GM12878 (cell line): ENCODE measurements around the gene MMD2.

ENCODE experiments used
- BHLHE40 ChIP-seq, 2 experiments: fragments of 450-650 bp in 1 of 2; IDR thresholded peaks; 2 replicates each; pipeline ENCODE4 v1.6.1; 2011 to 2017; ENCODE audit warnings: low read depth in 2 of 2, borderline replicate concordance in 1 of 2, improper control_type of control experiment in 1 of 2, low read length in 1 of 2, mild to moderate bottlenecking in 1 of 2
- CHD4 ChIP-seq: fragments of 200-600 bp; sonication (generic); IDR thresholded peaks from 2 replicates; pipeline ENCODE4 v1.6.1; 2016; ENCODE audit warnings: mild to moderate bottlenecking
- EP300 ChIP-seq, 2 experiments: fragments of 150-350 bp in 1 of 2; IDR thresholded peaks; 2 replicates each; pipeline ENCODE4 v1.6.1; 2011 to 2012; ENCODE audit warnings: low read depth in 2 of 2, low read length in 2 of 2, borderline replicate concordance in 1 of 2, improper control_type of control experiment in 1 of 2, inconsistent platforms in 1 of 2; ENCODE audit not compliant: control insufficient read depth in 1 of 2
- GABPA ChIP-seq: IDR thresholded peaks from 2 replicates; pipeline ENCODE4 v1.6.1; 2014; ENCODE audit warnings: antibody characterized with exemption, low read depth, mild to moderate bottlenecking, inconsistent platforms
- POLR2A ChIP-seq: IDR thresholded peaks from 2 replicates; pipeline ENCODE4 v1.6.1; 2011; ENCODE audit warnings: low read depth, mild to moderate bottlenecking, low read length
- TAF1 ChIP-seq: IDR thresholded peaks from 2 replicates; pipeline ENCODE4 v1.6.1; 2011; ENCODE audit warnings: mild to moderate bottlenecking, low read depth, low read length, borderline replicate concordance
- ZNF274 ChIP-seq: IDR thresholded peaks from one replicate; pipeline ENCODE4 v1.8.0; 2011; ENCODE audit not compliant: insufficient read length, insufficient read depth
- TF ChIP-seq, protein P1 (sequence below): fragments of 150-350 bp; IDR thresholded peaks from 2 replicates; pipeline ENCODE4 v1.6.1; 2016; ENCODE audit warnings: low read depth, low read length
- TF ChIP-seq, protein P2 (sequence below), 3 experiments: IDR thresholded peaks in 2 of 3; conservative IDR thresholded peaks in 1 of 3; 2 replicates each; pipeline ENCODE4 v1.5.1; 2011; ENCODE audit warnings: low read depth in 3 of 3, low read length in 3 of 3, mild to moderate bottlenecking in 3 of 3, control low read depth in 2 of 3, moderate library complexity in 2 of 3, inconsistent platforms in 1 of 3, mixed read lengths in 1 of 3; ENCODE audit not compliant: control insufficient read depth in 2 of 3, insufficient read depth in 1 of 3; ENCODE audit errors: extremely low read depth in 1 of 3

DNA sequence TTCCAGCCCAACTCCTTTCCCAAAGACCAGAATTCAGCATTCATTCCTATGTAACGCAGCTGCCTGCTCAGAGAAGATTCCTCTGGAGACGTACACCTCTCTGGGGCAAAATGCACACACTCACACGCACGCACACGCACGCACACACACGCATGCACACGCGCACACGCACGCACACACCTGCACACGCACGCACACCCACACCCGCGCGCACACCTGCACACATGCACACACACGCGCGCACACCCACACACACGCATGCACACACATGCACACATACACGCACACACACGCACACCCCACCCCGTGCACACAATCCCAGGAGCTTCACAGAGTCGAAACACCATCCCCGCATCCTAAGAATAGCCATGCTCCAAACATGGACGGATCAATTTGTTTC lies 13.0 kb downstream of the MMD2 start:
- TF ChIP-seq, protein P1, sequence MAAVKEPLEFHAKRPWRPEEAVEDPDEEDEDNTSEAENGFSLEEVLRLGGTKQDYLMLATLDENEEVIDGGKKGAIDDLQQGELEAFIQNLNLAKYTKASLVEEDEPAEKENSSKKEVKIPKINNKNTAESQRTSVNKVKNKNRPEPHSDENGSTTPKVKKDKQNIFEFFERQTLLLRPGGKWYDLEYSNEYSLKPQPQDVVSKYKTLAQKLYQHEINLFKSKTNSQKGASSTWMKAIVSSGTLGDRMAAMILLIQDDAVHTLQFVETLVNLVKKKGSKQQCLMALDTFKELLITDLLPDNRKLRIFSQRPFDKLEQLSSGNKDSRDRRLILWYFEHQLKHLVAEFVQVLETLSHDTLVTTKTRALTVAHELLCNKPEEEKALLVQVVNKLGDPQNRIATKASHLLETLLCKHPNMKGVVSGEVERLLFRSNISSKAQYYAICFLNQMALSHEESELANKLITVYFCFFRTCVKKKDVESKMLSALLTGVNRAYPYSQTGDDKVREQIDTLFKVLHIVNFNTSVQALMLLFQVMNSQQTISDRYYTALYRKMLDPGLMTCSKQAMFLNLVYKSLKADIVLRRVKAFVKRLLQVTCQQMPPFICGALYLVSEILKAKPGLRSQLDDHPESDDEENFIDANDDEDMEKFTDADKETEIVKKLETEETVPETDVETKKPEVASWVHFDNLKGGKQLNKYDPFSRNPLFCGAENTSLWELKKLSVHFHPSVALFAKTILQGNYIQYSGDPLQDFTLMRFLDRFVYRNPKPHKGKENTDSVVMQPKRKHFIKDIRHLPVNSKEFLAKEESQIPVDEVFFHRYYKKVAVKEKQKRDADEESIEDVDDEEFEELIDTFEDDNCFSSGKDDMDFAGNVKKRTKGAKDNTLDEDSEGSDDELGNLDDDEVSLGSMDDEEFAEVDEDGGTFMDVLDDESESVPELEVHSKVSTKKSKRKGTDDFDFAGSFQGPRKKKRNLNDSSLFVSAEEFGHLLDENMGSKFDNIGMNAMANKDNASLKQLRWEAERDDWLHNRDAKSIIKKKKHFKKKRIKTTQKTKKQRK, result no peak
- TF ChIP-seq TAF1 (no peak), EP300 (IDR thresholded peaks at IDR 0.05; ENCODE audit: borderline replicate concordance in 1 of 2, control insufficient read depth in 1 of 2, low read depth in 2 of 2, low read length in 2 of 2) (no peak), CHD4 (no peak), ZNF274 (no peak), BHLHE40 (IDR thresholded peaks at IDR 0.05; ENCODE audit: borderline replicate concordance in 1 of 2, low read depth in 2 of 2, low read length in 1 of 2) (no peak), GABPA (no peak), POLR2A (no peak)
- TF ChIP-seq, protein P2, sequence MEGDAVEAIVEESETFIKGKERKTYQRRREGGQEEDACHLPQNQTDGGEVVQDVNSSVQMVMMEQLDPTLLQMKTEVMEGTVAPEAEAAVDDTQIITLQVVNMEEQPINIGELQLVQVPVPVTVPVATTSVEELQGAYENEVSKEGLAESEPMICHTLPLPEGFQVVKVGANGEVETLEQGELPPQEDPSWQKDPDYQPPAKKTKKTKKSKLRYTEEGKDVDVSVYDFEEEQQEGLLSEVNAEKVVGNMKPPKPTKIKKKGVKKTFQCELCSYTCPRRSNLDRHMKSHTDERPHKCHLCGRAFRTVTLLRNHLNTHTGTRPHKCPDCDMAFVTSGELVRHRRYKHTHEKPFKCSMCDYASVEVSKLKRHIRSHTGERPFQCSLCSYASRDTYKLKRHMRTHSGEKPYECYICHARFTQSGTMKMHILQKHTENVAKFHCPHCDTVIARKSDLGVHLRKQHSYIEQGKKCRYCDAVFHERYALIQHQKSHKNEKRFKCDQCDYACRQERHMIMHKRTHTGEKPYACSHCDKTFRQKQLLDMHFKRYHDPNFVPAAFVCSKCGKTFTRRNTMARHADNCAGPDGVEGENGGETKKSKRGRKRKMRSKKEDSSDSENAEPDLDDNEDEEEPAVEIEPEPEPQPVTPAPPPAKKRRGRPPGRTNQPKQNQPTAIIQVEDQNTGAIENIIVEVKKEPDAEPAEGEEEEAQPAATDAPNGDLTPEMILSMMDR (IDR thresholded peaks at IDR 0.05 in 2 of 3, conservative IDR thresholded peaks at IDR 0.05 in 1 of 3; ENCODE audit: control insufficient read depth in 2 of 3, extremely low read depth in 1 of 3, insufficient read depth in 1 of 3, low read depth in 3 of 3, low read length in 3 of 3), result no peak
